Measurements from ENCODE around the gene EEIG1.

Gene EEIG1

GRCh38 chr9:127971357-127972235 is 9.2 kb downstream of the EEIG1 start:
- TF ChIP-seq ZNF384 (IDR thresholded peaks at IDR 0.05), result no peak
- no peak for TF ChIP-seq CTBP1 (IDR thresholded peaks at IDR 0.05; ENCODE audit: borderline replicate concordance)
- TF ChIP-seq FOXK2 (IDR thresholded peaks at IDR 0.05), result no peak
- no peak for TF ChIP-seq ELF4 (IDR thresholded peaks at IDR 0.05)
- TF ChIP-seq TARDBP (IDR thresholded peaks at IDR 0.05), result no peak
- TF ChIP-seq ARNT (IDR thresholded peaks at IDR 0.05), result no peak
- no peak for TF ChIP-seq LEF1 (IDR thresholded peaks at IDR 0.05; ENCODE audit: borderline replicate concordance)
- TF ChIP-seq FOXA1 (IDR thresholded peaks at IDR 0.05), result no peak
- TF ChIP-seq SP1 (IDR thresholded peaks at IDR 0.05), result no peak
- TF ChIP-seq HDGF (IDR thresholded peaks at IDR 0.05; ENCODE audit: borderline replicate concordance), result no peak
- TF ChIP-seq BHLHE40 (IDR thresholded peaks at IDR 0.05; ENCODE audit: borderline replicate concordance), result no peak
- TF ChIP-seq NFRKB (IDR thresholded peaks at IDR 0.05), result no peak
- TF ChIP-seq FOXM1 (IDR thresholded peaks at IDR 0.05; ENCODE audit: borderline replicate concordance), result no peak
- no peak for DNase-seq (ENCODE audit: extremely low spot score)

DNA sequence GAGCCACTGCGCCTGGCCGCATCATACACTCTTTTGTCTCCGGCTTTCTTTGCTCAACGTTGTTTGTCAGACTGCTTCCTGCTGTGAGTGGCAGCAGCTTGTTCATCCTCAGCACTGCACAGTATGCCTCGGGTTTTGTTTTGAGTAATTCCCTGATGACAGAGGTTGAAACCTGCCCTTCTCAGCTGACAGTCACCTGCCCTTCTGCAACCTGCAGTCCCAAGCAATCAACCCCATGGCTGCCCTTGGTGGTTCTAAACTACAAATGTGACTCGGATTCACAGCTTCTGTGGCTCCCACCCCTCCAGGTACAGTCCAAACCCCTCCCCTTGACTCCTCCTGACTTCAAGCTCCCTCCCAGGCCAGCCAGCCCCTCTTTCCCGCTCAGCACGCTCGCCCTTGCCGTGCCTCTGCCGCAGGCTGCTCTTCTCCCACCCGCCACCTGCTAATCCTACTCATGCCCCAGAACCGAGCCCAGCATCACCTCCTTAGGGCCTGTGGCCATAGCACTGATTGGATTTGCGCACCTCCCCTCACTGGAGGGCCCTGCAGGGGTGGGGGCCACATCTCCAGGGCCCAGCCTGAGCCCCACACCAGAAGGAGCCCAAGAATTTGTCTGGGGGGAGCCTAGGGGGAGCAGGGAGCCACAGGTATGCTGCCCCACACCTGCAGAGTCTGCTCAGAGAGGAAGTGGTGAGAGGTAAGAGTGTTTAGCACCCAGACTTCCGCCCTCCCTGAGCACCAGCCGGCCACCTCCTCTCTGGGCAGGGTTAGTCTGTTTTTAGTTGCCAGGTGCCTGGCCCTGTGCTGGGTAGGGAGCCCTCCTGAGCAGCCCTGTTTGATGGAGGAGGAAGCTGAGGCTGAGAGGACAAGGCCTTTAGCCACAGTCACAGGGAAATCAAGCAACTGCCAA is 10.1 kb downstream of the EEIG1 start:
- CTCF ChIA-PET, result interaction anchor here (0.5 to 1.8 kb wide), 4 partner anchors 16 to 400 kb away, joined by 3 to 5 read pairs (median 4); no protein-coding TSS in a partner anchor
- no peak for DNase-seq (ENCODE audit: extremely low spot score)
- TF ChIP-seq, protein P1, sequence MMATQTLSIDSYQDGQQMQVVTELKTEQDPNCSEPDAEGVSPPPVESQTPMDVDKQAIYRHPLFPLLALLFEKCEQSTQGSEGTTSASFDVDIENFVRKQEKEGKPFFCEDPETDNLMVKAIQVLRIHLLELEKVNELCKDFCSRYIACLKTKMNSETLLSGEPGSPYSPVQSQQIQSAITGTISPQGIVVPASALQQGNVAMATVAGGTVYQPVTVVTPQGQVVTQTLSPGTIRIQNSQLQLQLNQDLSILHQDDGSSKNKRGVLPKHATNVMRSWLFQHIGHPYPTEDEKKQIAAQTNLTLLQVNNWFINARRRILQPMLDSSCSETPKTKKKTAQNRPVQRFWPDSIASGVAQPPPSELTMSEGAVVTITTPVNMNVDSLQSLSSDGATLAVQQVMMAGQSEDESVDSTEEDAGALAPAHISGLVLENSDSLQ (IDR thresholded peaks at IDR 0.05), result peak; percentile 76; the same call in 1 of the 2 replicates
- TF ChIP-seq FOXM1 (IDR thresholded peaks at IDR 0.05; ENCODE audit: borderline replicate concordance), result no peak
- TF ChIP-seq SP1 (IDR thresholded peaks at IDR 0.05), result no peak
- TF ChIP-seq CTBP1 (IDR thresholded peaks at IDR 0.05; ENCODE audit: borderline replicate concordance), result no peak

More at GRCh38 chr9:127971357-127972235, 9.2 kb downstream of the EEIG1 start:
- ChIA-PET CTCF (interaction anchor here (0.5 to 0.7 kb wide), 3 partner anchors 73 to 116 kb away, joined by 3 to 4 read pairs (median 3); no protein-coding TSS in a partner anchor), POLR2A (interaction anchor here (0.7 to 1.5 kb wide), 2 partner anchors 9 to 41 kb away, joined by 3 to 5 read pairs; partner anchors contain the start of genes EEIG1 and PIP5KL1)

GRCh38 chr9:127968700-127969383 is 11.9 kb downstream of the EEIG1 start:
- ChIA-PET CTCF (interaction anchor here (1.8 kb wide), 1 partner anchor 25 kb away, joined by 5 read pairs; no protein-coding TSS in a partner anchor), POLR2A (no interaction called here)
- no peak for DNase-seq (ENCODE audit: extremely low spot score)
- no peak for TF ChIP-seq ARNT (IDR thresholded peaks at IDR 0.05)
- TF ChIP-seq NFRKB (IDR thresholded peaks at IDR 0.05), result no peak
- TF ChIP-seq HDGF (IDR thresholded peaks at IDR 0.05; ENCODE audit: borderline replicate concordance), result no peak
- no peak for TF ChIP-seq SUZ12 (IDR thresholded peaks at IDR 0.05)
- no peak for TF ChIP-seq LEF1 (IDR thresholded peaks at IDR 0.05; ENCODE audit: borderline replicate concordance)
- TF ChIP-seq L3MBTL2 (conservative IDR thresholded peaks at IDR 0.05), result no peak
- no peak for TF ChIP-seq BHLHE40 (IDR thresholded peaks at IDR 0.05; ENCODE audit: borderline replicate concordance)
- TF ChIP-seq ZNF384 (IDR thresholded peaks at IDR 0.05), result no peak
- no peak for TF ChIP-seq ELF4 (IDR thresholded peaks at IDR 0.05)
- TF ChIP-seq, protein P1 (IDR thresholded peaks at IDR 0.05), result no peak
- no peak for TF ChIP-seq TARDBP (IDR thresholded peaks at IDR 0.05)
- no peak for TF ChIP-seq FOXM1 (IDR thresholded peaks at IDR 0.05; ENCODE audit: borderline replicate concordance)
- TF ChIP-seq FOXK2 (IDR thresholded peaks at IDR 0.05), result no peak
- TF ChIP-seq CTBP1 (IDR thresholded peaks at IDR 0.05; ENCODE audit: borderline replicate concordance), result no peak
- TF ChIP-seq SP1 (IDR thresholded peaks at IDR 0.05), result no peak
- TF ChIP-seq FOXA1 (IDR thresholded peaks at IDR 0.05), result no peak

More for the DNA sequence above, 10.1 kb downstream of the EEIG1 start:
- POLR2A ChIA-PET, result interaction anchor here (0.7 to 1.5 kb wide), 2 partner anchors 10 to 11 kb away, joined by 3 to 5 read pairs; partner anchors contain the start of gene EEIG1

DNA sequence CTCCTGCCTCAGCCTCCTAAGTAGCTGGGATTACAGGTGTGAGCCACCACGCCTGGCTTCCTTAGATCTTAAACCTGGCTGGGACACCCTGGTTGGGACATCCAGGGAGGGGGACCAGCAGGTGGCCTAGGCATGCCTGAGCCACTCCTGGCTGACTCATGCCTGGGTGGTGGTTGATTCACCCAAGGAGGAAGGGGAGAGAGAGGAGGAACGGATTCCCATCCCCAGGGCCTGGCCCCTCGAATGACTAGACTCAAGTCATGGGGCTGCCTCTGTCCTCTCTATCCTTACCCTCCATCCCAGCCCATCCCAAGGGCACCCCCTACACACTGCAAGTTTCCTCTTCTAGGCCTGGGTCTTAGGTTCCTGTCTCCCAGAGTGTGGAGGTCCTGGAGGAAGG is 12.7 kb downstream of the EEIG1 start:
- no peak for TF ChIP-seq FOXA1 (IDR thresholded peaks at IDR 0.05)
- no peak for TF ChIP-seq CTBP1 (IDR thresholded peaks at IDR 0.05; ENCODE audit: borderline replicate concordance)
- no peak for TF ChIP-seq NFRKB (IDR thresholded peaks at IDR 0.05)
- TF ChIP-seq SP1 (IDR thresholded peaks at IDR 0.05), result no peak
- TF ChIP-seq ZNF384 (IDR thresholded peaks at IDR 0.05), result no peak
- TF ChIP-seq FOXM1 (IDR thresholded peaks at IDR 0.05; ENCODE audit: borderline replicate concordance), result no peak
- DNase-seq (ENCODE audit: extremely low spot score), result no peak
- ChIA-PET POLR2A (no interaction called here), CTCF (no interaction called here)

- TF ChIP-seq ARNT (IDR thresholded peaks at IDR 0.05) (no peak), ELF4 (IDR thresholded peaks at IDR 0.05) (no peak), CTBP1 (IDR thresholded peaks at IDR 0.05; ENCODE audit: borderline replicate concordance) (no peak), SP1 (IDR thresholded peaks at IDR 0.05) (no peak), TARDBP (IDR thresholded peaks at IDR 0.05) (no peak), L3MBTL2 (conservative IDR thresholded peaks at IDR 0.05) (no peak), FOXK2 (IDR thresholded peaks at IDR 0.05) (no peak), SUZ12 (IDR thresholded peaks at IDR 0.05) (no peak)
- TF ChIP-seq, protein P1 (IDR thresholded peaks at IDR 0.05), result no peak
- ChIA-PET POLR2A (no interaction called here), CTCF (no interaction called here)
- no peak for DNase-seq (ENCODE audit: extremely low spot score)
Observed at GRCh38 chr9:127967151-127967809, 13.5 kb downstream of the EEIG1 start.
